ENCODE measurements around the gene DIP2C. TPM values are rescaled to one million over a fixed set of nuclear protein-coding genes. Genes with fewer than 3 reads are reported as not detected.

The DIP2C gene
- polyA plus RNA-seq, 3 donors = 0.11 TPM; not detected in 2

DNA sequence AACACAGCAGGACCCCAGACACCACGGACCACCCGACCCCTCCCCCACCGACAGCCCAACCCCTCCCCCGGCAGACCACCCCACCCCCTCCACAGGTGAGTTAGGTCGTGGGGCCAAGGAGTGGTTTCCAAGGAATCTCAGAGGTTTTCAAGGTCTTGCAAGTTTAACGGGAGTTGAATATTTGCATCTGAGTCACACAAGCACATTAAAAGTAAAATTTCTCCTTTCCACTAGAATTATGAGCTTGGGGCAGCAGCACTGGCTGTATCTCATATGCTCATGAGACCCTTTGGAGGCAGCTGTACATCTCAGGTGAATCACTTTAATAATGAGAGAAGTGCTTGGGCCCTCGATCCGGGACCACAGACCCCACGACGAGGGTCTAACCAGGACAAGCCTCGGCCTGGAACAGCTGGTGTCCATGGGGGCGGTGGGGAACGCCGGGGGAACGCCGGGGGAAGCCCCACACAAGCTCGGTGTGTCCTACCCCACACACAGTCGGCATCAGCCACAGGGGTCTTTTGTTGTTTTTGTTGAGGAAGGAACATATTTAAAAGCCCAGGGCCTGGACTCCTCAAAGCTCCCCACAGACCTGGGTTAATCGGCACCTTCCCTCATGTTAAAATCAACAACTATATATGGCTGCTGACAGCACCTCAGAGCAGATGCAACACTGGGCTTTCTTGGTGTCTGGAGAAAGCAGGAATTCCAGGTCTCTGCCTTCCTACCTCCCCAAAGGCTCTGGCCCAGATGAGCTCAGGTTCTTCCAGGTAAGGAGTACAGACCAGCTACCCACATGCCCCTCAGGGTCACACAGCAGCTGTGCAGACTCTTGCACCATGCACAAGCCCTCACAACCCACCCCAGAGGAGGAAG lies 130.3 kb downstream of the DIP2C start:
- Histone ChIP-seq H3K4me1 (ENCODE audit: control insufficient read depth in 1 of 2, insufficient read depth in 2 of 2, low read length in 2 of 2) (no peaks in the 10 kb centered on the region), H3K27ac (ENCODE audit: low read depth in 1 of 2, low read length in 2 of 2) (no peak overlapping the region), H3K36me3 (replicated peaks in 1 of 2; ENCODE audit: control insufficient read depth in 1 of 2, insufficient read depth in 2 of 2, low read length in 2 of 2) (no peaks in the 10 kb centered on the region), H3K4me3 (replicated peaks in 1 of 3; ENCODE audit: low read depth in 2 of 3, low read length in 3 of 3) (no peak overlapping the region), H3K9me3 (replicated peaks in 1 of 2; ENCODE audit: control insufficient read depth in 1 of 2, insufficient read depth in 1 of 2, low read length in 2 of 2) (peaks cover 0 to 3% of the 10 kb centered on the region in 2 donors), H3K27me3 (ENCODE audit: control insufficient read depth in 2 of 2, insufficient read depth in 2 of 2, low read length in 2 of 2) (no peaks in the 10 kb centered on the region), H2AFZ (ENCODE audit: insufficient read depth, low read depth, low read length, poor library complexity, severe bottlenecking) (no peak overlapping the region), H3K79me2 (ENCODE audit: insufficient read depth, low read length) (no peaks in the 10 kb centered on the region), H3K4me2 (replicated peaks; ENCODE audit: extremely low read depth, low read length, poor library complexity, severe bottlenecking) (no peak overlapping the region), H4K20me1 (ENCODE audit: insufficient read depth, low read length) (no peaks in the 10 kb centered on the region), H3K9ac (ENCODE audit: insufficient read depth, low read length, poor library complexity, severe bottlenecking) (no peak overlapping the region)
- 73% methylated on average over 3 of the region's 19 CpGs for WGBS (ENCODE audit: insufficient coverage)
- DNase-seq = no peak
- peaks cover 6 to 13% (median 10%) of the 10 kb centered on the region in 3 donors for H3K27me3 Mint-ChIP-seq (ENCODE audit: low read depth in 3 of 3)
- H3K4me1 Mint-ChIP-seq = no peaks in the 10 kb centered on the region
- intact Hi-C loops (cut with micrococcal nuclease) = no loop called here
- TF ChIP-seq, protein P1, sequence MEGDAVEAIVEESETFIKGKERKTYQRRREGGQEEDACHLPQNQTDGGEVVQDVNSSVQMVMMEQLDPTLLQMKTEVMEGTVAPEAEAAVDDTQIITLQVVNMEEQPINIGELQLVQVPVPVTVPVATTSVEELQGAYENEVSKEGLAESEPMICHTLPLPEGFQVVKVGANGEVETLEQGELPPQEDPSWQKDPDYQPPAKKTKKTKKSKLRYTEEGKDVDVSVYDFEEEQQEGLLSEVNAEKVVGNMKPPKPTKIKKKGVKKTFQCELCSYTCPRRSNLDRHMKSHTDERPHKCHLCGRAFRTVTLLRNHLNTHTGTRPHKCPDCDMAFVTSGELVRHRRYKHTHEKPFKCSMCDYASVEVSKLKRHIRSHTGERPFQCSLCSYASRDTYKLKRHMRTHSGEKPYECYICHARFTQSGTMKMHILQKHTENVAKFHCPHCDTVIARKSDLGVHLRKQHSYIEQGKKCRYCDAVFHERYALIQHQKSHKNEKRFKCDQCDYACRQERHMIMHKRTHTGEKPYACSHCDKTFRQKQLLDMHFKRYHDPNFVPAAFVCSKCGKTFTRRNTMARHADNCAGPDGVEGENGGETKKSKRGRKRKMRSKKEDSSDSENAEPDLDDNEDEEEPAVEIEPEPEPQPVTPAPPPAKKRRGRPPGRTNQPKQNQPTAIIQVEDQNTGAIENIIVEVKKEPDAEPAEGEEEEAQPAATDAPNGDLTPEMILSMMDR (IDR thresholded peaks at IDR 0.05) = no peak
- no peak overlapping the region for H3K4me3 Mint-ChIP-seq
- H3K27ac Mint-ChIP-seq = no peak overlapping the region
- no peaks in the 10 kb centered on the region for H3K36me3 Mint-ChIP-seq
- H3K9me3 Mint-ChIP-seq = peaks cover 1 to 8% (median 5%) of the 10 kb centered on the region in 7 donors

DNA sequence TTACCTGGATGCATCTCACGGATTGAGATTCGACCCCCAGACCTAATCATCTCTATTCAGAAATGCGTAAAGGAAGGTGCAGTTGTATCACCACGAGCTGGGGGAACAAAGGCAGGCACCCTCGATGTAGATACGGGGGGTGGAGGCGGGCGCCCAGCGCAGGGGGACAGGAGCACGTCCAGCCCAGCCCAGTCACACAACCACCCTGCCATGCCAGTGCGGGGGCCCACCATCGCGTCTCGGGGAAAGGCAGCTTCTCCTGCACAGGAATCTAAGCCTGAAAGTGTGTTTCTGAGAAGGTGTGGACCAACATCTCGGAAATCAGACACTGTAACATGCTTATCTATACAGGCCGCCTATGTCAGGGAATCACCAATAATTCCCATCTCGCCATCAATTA lies 131.1 kb downstream of the DIP2C start:
- H3K4me3 Mint-ChIP-seq = no peak overlapping the region
- no peak overlapping the region for H3K27ac Mint-ChIP-seq
- Histone ChIP-seq H3K27ac (ENCODE audit: low read depth in 1 of 2, low read length in 2 of 2) (no peak overlapping the region), H3K36me3 (replicated peaks in 1 of 2; ENCODE audit: control insufficient read depth in 1 of 2, insufficient read depth in 2 of 2, low read length in 2 of 2) (no peaks in the 10 kb centered on the region), H3K4me3 (replicated peaks in 1 of 3; ENCODE audit: low read depth in 2 of 3, low read length in 3 of 3) (no peak overlapping the region), H3K4me2 (replicated peaks; ENCODE audit: extremely low read depth, low read length, poor library complexity, severe bottlenecking) (no peak overlapping the region), H3K79me2 (ENCODE audit: insufficient read depth, low read length) (no peaks in the 10 kb centered on the region), H3K27me3 (ENCODE audit: control insufficient read depth in 2 of 2, insufficient read depth in 2 of 2, low read length in 2 of 2) (no peaks in the 10 kb centered on the region), H4K20me1 (ENCODE audit: insufficient read depth, low read length) (no peaks in the 10 kb centered on the region), H3K4me1 (ENCODE audit: control insufficient read depth in 1 of 2, insufficient read depth in 2 of 2, low read length in 2 of 2) (no peaks in the 10 kb centered on the region), H3K9ac (ENCODE audit: insufficient read depth, low read length, poor library complexity, severe bottlenecking) (no peak overlapping the region), H2AFZ (ENCODE audit: insufficient read depth, low read depth, low read length, poor library complexity, severe bottlenecking) (no peak overlapping the region), H3K9me3 (replicated peaks in 1 of 2; ENCODE audit: control insufficient read depth in 1 of 2, insufficient read depth in 1 of 2, low read length in 2 of 2) (no peaks in the 10 kb centered on the region)
- peaks cover 0 to 4% (median 1%) of the 10 kb centered on the region in 7 donors for H3K9me3 Mint-ChIP-seq
- no peak for DNase-seq
- peaks cover 4 to 13% (median 10%) of the 10 kb centered on the region in 3 donors for H3K27me3 Mint-ChIP-seq (ENCODE audit: low read depth in 3 of 3)
- TF ChIP-seq, protein P1 (IDR thresholded peaks at IDR 0.05) = no peak
- no peaks in the 10 kb centered on the region for H3K36me3 Mint-ChIP-seq
- WGBS (ENCODE audit: insufficient coverage) = 90% methylated on average over 3 of the region's 17 CpGs
- H3K4me1 Mint-ChIP-seq = no peaks in the 10 kb centered on the region
- intact Hi-C loops (cut with micrococcal nuclease) = no loop called here

Measured in CD14-positive monocyte (primary cell).